Stimulated activated CD4-positive, alpha-beta T cell treated with anti-CD3 and anti-CD28 coated beads, Interleukin-1b, Interleukin-23, amount 100 ng/mL, for 1 hour (primary cell): ENCODE results near the gene EHBP1L1.
A peak's percentile ranks its signal among the peaks of the same experiment; 100 is the strongest.
"Not testable (repeated sequence)": the region's sequence is repeated elsewhere in the genome, so short reads cannot be mapped to it uniquely, and the experiment has no call there.

ENCODE experiments used
- DNase-seq, 2 donors: peaks; one replicate each; pipeline ENCODE4 v3.0.0-alpha.2; 2020; ENCODE audit warnings: low read depth in 2 of 2

The EHBP1L1 gene

DNA sequence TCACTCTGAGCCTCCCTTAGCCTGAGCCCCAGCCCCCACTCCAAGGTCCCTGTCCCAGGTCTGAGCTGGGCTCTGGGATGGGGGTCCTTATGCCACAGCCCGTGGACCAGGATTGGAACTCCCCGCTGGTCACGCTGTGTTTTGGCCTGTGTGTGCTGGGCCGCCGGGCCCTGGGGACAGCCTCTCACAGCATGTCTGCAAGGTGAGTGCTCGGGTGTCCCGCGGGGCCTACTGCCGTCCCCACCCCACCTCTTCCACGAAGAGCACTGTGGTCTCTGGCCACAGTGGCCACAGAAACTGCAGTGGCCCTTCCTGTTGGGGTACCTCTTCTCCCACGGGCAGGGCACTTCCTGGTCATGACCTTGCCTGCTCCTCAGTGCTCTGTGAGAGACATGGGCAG is 58.6 kb downstream of the EHBP1L1 start:
- DNase-seq, result no peak

DNA sequence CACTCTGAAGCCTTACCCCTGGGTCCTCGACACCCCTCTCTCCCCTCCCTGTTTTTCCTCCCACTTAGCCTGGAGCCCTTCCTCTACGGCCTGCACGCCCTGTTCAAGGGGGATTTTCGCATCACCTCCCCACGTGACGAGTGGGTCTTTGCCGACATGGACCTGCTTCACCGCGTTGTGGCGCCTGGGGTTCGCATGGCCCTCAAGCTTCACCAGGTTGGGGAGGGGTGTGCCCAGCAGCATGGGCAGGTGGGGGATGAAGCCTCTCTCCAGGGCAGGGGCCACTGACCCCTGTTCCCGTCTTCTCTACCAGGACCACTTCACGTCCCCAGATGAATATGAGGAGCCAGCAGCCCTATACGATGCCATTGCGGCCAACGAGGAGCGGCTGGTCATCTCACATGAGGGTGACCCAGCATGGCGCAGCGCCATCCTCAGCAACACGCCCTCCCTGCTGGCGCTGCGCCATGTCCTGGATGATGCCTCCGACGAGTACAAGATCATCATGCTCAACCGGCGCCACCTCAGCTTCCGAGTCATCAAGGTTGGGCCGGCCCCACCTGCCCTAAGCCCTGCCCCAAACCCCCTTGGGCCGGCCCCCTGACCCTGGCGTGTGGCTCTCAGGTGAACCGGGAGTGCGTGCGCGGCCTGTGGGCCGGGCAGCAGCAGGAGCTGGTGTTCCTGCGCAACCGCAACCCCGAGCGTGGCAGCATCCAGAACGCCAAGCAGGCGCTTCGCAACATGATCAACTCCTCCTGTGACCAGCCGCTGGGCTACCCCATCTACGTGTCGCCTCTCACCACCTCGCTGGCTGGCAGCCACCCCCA is 59.3 kb downstream of the EHBP1L1 start:
- DNase-seq, result no peak

DNA sequence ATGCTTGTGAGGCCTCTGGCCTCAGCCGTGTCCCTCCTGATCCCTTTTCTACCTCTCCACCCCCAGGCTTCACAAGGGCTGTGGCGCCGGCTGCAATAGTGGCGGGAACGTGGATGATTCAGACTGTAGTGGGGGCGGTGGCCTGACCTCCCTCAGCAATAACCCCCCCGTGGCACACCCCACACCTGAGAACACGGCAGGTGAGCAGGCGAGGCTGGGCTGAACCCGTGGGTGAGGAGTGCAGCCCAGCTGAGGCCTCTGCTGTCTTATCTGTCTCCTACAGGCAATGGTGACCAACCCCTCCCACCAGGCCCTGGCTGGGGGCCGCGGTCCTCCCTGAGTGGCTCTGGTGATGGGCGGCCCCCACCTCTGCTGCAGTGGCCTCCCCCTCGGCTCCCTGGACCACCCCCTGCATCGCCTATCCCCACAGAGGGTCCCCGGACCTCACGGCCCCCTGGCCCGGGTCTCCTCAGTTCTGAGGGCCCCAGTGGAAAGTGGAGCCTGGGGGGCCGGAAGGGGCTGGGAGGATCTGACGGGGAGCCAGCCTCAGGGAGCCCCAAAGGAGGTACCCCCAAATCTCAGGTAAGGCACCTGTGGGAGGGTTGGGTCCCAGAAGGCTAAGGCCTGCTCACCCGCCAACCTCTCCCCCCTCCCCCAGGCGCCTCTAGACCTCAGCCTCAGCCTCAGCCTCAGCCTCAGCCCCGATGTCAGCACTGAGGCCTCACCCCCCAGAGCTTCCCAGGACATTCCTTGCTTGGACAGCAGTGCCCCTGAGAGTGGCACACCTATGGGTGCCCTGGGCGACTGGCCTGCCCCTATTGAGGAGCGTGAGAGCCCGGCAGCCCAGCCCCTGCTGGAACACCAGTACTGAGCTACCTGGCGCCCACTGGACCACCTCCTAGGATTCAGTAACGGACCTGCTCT is 60.5 kb downstream of the EHBP1L1 start:
- no peak for DNase-seq

GRCh38 chr11:65637032-65637557 is 61.2 kb downstream of the EHBP1L1 start:
- DNase-seq, result no peak

- DNase-seq, result peak in 1 of 2 donors; percentile 66
These were observed 62.1 kb downstream of the EHBP1L1 start, which contains the start of gene SIPA1 for GRCh38 chr11:65637794-65638419. Gene SIPA1 (plus strand): TSS chr11:65638101. CDS start chr11:65640922, 2,821 bp downstream.

DNA sequence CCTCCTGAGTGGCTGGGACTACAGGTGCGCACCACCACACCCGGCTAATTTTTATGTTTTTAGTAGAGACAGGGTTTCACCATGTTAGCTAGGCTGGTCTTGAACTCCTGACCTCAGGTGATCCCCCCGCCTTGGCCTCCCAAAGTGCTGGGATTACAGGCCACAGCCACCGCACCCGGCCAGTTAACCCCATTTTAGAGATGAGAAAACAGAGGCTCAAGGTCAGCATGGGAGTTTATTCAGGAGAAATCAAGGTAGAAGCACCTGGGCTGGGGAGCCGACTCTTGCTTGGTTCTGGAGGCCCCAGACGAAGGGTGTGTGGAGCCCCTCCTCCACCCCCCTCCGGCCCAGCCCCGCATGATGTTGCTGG is 63.4 kb downstream of the EHBP1L1 start:
- not testable (repeated sequence) for DNase-seq

DNA sequence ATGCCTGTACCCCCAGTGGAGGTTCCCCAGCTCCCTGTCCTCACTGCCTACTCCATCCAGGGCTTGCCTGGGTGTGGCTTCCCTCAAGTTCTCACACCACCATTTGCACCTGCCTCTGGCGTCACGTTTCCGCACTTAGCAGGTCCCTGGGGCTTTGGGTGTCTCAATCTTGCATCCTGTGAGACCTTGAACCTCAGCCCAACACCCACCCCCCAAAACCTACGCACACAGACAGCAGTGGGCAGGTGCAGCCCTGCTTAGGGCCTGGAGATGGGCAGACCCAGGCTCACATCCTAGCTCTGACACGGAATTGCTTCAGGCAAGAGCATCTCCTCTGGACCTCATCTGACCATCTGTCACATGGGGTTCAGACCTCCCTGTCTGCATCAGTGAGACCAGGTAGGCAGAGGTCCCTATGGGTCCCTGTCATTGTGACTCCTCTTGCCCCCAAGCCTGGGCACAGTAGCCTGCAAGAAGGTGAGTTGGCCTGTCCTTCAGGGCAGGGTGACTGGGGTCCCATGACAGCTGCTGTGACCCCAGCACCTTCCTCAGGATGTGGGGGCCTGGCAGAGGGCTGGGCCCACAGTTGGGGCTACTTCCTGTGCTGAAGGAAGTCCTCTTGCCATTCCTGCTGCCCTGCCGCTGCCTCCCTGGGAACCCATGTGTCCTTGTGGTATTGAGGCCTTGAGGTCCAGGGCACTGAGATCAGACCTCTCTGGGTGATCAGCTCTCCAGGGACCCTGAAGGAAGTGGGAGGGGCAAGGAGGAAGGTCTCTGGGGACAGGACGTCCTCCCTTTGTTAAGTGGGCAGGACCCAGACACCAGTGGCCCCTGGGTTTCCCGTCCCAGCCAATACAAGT is 64.0 kb downstream of the EHBP1L1 start:
- no peak for DNase-seq

GRCh38 chr11:65640483-65641296 is 64.8 kb downstream of the EHBP1L1 start:
- DNase-seq, result no peak

DNA sequence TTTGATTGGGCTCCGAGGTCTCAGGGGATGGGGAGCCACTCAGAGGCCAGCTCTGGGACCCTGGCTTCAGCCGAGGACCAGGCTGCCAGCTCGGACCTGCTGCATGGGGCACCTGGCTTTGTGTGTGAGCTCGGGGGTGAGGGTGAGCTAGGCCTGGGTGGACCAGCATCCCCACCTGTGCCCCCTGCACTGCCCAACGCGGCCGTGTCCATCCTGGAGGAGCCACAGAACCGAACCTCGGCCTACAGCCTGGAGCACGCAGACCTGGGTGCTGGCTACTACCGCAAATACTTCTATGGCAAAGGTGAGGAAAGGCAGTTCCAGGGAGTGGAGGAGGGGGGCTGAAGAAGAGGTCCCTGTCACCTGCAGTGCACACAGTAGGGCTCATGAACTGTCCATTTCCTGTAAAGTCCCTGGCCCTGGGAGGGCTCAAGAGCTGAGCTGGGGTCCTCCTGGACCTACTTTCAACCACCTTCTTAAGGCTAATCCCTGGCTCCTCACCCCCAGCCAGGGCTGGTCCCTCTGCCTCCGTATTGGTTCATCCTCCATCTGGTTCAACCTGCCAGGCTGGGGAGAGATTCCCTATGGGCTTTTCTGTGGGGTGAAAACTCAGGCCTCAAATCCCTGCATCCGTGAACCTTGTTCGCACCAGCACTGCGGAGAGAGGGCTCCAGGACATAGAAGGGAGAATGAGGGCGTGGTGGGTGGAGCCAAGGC is 65.6 kb downstream of the EHBP1L1 start:
- DNase-seq, result no peak
